Parathyroid adenoma (tissue), 2 donors: ENCODE data around the gene EP400.

Experiments
- H2AFZ ChIP-seq: fragments of 300-600 bp; sonication (generic); one replicate; pipeline ENCODE4 v1.7.0; 2017; ENCODE audit warnings: antibody characterized with exemption, mild to moderate bottlenecking
- H3K27ac ChIP-seq: fragments of 300-600 bp; sonication (generic); one replicate; pipeline ENCODE4 v1.7.0; 2017
- H3K27me3 ChIP-seq: fragments of 300-600 bp; sonication (generic); one replicate; pipeline ENCODE4 v1.7.0; 2017; ENCODE audit warnings: low read length; ENCODE audit not compliant: control insufficient read depth, insufficient read depth
- H3K36me3 ChIP-seq: fragments of 300-600 bp; sonication (generic); one replicate; pipeline ENCODE4 v1.7.0; 2017; ENCODE audit warnings: low read length; ENCODE audit not compliant: control insufficient read depth, insufficient read depth
- H3K4me1 ChIP-seq: fragments of 300-600 bp; sonication (generic); one replicate; pipeline ENCODE4 v1.7.0; 2017; ENCODE audit warnings: control low read depth
- H3K4me2 ChIP-seq: fragments of 300-600 bp; sonication (generic); one replicate; pipeline ENCODE4 v1.7.0; 2017; ENCODE audit warnings: low read length
- H3K4me3 ChIP-seq: fragments of 300-600 bp; sonication (generic); one replicate; pipeline ENCODE4 v1.7.0; 2017; ENCODE audit warnings: low read depth, low read length
- H3K79me2 ChIP-seq: fragments of 300-600 bp; sonication (generic); one replicate; pipeline ENCODE4 v1.7.0; 2017; ENCODE audit warnings: control low read depth
- H3K9ac ChIP-seq: fragments of 300-600 bp; sonication (generic); one replicate; pipeline ENCODE4 v1.7.0; 2017; ENCODE audit warnings: mild to moderate bottlenecking
- H3K9me3 ChIP-seq: fragments of 300-600 bp; sonication (generic); one replicate; pipeline ENCODE4 v1.7.0; 2017; ENCODE audit warnings: low read length; ENCODE audit not compliant: control insufficient read depth
- TF ChIP-seq, protein P1 (sequence below): fragments of 300-600 bp; sonication (generic); IDR thresholded peaks from one replicate; pipeline ENCODE4 v1.7.0; 2017; ENCODE audit warnings: antibody characterized with exemption, mild to moderate bottlenecking
- donor health status: primary hyperparathyroidism.

EP400 gene, protein sequence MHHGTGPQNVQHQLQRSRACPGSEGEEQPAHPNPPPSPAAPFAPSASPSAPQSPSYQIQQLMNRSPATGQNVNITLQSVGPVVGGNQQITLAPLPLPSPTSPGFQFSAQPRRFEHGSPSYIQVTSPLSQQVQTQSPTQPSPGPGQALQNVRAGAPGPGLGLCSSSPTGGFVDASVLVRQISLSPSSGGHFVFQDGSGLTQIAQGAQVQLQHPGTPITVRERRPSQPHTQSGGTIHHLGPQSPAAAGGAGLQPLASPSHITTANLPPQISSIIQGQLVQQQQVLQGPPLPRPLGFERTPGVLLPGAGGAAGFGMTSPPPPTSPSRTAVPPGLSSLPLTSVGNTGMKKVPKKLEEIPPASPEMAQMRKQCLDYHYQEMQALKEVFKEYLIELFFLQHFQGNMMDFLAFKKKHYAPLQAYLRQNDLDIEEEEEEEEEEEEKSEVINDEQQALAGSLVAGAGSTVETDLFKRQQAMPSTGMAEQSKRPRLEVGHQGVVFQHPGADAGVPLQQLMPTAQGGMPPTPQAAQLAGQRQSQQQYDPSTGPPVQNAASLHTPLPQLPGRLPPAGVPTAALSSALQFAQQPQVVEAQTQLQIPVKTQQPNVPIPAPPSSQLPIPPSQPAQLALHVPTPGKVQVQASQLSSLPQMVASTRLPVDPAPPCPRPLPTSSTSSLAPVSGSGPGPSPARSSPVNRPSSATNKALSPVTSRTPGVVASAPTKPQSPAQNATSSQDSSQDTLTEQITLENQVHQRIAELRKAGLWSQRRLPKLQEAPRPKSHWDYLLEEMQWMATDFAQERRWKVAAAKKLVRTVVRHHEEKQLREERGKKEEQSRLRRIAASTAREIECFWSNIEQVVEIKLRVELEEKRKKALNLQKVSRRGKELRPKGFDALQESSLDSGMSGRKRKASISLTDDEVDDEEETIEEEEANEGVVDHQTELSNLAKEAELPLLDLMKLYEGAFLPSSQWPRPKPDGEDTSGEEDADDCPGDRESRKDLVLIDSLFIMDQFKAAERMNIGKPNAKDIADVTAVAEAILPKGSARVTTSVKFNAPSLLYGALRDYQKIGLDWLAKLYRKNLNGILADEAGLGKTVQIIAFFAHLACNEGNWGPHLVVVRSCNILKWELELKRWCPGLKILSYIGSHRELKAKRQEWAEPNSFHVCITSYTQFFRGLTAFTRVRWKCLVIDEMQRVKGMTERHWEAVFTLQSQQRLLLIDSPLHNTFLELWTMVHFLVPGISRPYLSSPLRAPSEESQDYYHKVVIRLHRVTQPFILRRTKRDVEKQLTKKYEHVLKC (N-terminal part only)

GRCh38 chr12:131949431-131950181, at the start of gene EP400:
Gene EP400, plus strand, starts transcription at chr12:131949942. Its CDS starts 10,678 bp downstream, at chr12:131960620.
- Histone ChIP-seq H3K79me2 (peaks cover 33% of the 10 kb centered on the region), H3K27me3 (no peaks in the 10 kb centered on the region), H2AFZ (peak within 1 kb of the TSS; percentile 69), H3K4me2 (peak within 1 kb of the TSS; percentile 71), H3K4me1 (peaks cover 7% of the 10 kb centered on the region), H3K36me3 (no peaks in the 10 kb centered on the region), H3K27ac (peak within 1 kb of the TSS; percentile 54), H3K9me3 (no peaks in the 10 kb centered on the region), H3K9ac (peak within 1 kb of the TSS; percentile 51), H3K4me3 (peak within 1 kb of the TSS; percentile 74)
- TF ChIP-seq, protein P1, sequence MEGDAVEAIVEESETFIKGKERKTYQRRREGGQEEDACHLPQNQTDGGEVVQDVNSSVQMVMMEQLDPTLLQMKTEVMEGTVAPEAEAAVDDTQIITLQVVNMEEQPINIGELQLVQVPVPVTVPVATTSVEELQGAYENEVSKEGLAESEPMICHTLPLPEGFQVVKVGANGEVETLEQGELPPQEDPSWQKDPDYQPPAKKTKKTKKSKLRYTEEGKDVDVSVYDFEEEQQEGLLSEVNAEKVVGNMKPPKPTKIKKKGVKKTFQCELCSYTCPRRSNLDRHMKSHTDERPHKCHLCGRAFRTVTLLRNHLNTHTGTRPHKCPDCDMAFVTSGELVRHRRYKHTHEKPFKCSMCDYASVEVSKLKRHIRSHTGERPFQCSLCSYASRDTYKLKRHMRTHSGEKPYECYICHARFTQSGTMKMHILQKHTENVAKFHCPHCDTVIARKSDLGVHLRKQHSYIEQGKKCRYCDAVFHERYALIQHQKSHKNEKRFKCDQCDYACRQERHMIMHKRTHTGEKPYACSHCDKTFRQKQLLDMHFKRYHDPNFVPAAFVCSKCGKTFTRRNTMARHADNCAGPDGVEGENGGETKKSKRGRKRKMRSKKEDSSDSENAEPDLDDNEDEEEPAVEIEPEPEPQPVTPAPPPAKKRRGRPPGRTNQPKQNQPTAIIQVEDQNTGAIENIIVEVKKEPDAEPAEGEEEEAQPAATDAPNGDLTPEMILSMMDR = peak; percentile 64

GRCh38 chr12:131900397-131900796, 49.3 kb upstream of the EP400 start:
- no peak overlapping the region for H3K9ac ChIP-seq
- no peak overlapping the region for H3K4me3 ChIP-seq
- H3K4me2 ChIP-seq = no peak overlapping the region
- no peaks in the 10 kb centered on the region for H3K36me3 ChIP-seq
- H3K9me3 ChIP-seq = no peaks in the 10 kb centered on the region
- no peak overlapping the region for H3K27ac ChIP-seq
- H2AFZ ChIP-seq = no peak overlapping the region
- H3K79me2 ChIP-seq = peaks cover 74% of the 10 kb centered on the region
- TF ChIP-seq, protein P1 = no peak
- no peaks in the 10 kb centered on the region for H3K27me3 ChIP-seq
- H3K4me1 ChIP-seq = peaks cover 20% of the 10 kb centered on the region

DNA sequence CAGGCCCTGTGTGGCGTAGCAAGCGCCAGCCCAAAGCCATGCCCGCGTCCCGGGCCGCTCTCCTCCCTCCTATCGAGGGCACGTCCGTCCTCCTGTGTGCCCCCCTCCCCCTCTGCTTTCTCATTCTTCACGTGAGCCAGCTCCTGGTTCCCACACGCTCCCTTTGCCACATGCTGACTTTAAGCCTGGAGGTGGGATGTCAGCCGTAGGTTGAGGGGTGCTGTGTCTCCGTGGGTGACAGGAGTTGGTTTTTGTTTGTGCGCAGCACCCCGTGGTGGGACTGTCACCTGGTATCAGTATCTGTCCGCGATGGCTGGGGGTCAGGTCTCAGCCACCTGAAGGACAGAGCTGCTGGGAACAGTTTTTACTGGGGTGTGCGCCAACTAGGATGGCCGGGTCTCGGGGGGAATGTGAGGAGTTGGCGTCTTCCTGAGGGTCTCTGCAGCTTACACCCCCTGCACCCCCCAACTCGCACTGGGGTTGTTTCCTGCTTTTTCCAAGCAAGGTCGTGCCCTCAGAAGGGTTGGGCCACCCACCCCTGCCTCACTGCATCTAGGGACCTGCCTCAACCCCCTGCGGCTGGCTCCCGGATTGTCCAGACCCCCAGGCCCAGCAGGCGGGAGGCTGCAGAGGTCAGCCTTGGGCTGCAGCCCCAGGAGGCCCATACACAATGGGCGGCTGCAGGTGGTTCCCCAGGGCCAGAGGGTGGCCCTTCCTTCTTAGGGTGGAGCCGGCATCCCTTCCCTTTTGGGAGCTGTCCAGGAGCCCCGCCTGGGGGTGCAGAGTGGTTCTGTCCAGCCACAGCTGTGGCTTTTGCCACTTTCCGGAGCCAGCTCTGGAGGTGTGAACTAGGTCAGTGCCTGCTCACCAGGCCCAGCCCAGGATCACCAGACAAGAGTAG, 48.1 kb upstream of the EP400 start:
- Histone ChIP-seq H3K36me3 (no peaks in the 10 kb centered on the region), H3K9me3 (no peaks in the 10 kb centered on the region), H3K27me3 (no peaks in the 10 kb centered on the region), H3K4me1 (peaks cover 19% of the 10 kb centered on the region), H3K4me3 (no peak overlapping the region), H3K4me2 (no peak overlapping the region), H3K9ac (no peak overlapping the region), H3K27ac (no peak overlapping the region), H3K79me2 (peaks cover 78% of the 10 kb centered on the region), H2AFZ (no peak overlapping the region)
- TF ChIP-seq, protein P1 = no peak
